PC-3 (cell line): ENCODE measurements around the gene CABCOCO1.

ENCODE experiments used
- CTCF ChIP-seq: fragments of 300-600 bp; sonication (generic); conservative IDR thresholded peaks from 2 replicates; pipeline ENCODE4 v1.5.1; 2017; ENCODE audit warnings: antibody characterized with exemption, low read depth, mild to moderate bottlenecking, low read length
- EZH2 ChIP-seq: fragments of 300-600 bp; sonication (generic); IDR thresholded peaks from one replicate; pipeline ENCODE4 v1.6.1; 2017; ENCODE audit warnings: antibody characterized with exemption, mild to moderate bottlenecking, low read length; ENCODE audit not compliant: unreplicated experiment

- no peak for TF ChIP-seq CTCF
- TF ChIP-seq EZH2 = no peak
These were observed 7.3 kb upstream of the CABCOCO1 start for GRCh38 chr10:61655335-61655851.
